ENCODE results near the gene WTIP. TPM values are rescaled to one million over a fixed set of nuclear protein-coding genes. Genes with fewer than 3 reads are reported as not detected.

Gene WTIP
- total RNA-seq = 10 to 100 TPM; 45.4 to 48.6 TPM
- 18.9 TPM for polyA plus RNA-seq (2013, experiment 1 of 2)
- 21.1 TPM for polyA plus RNA-seq (2013, experiment 2 of 2)
- long read RNA-seq, experiment 1, full-length matches to known transcripts = 12 of 31 reads
- long read RNA-seq, experiment 1, partial matches to known transcripts = 13 of 31 reads
- long read RNA-seq, experiment 1, other reads (novel, unspliced or antisense) = 6 of 31 reads
- long read RNA-seq, experiment 2, full-length matches to known transcripts = 106 of 127 reads
- long read RNA-seq, experiment 2, partial matches to known transcripts = 5 of 127 reads
- long read RNA-seq, experiment 2, other reads (novel, unspliced or antisense) = 16 of 127 reads
- long read RNA-seq, experiment 3, full-length matches to known transcripts = 2 of 8 reads
- long read RNA-seq, experiment 3, partial matches to known transcripts = 5 of 8 reads
- long read RNA-seq, experiment 3, other reads (novel, unspliced or antisense) = 1 of 8 reads
- long read RNA-seq, experiment 4 = 0 reads

DNA sequence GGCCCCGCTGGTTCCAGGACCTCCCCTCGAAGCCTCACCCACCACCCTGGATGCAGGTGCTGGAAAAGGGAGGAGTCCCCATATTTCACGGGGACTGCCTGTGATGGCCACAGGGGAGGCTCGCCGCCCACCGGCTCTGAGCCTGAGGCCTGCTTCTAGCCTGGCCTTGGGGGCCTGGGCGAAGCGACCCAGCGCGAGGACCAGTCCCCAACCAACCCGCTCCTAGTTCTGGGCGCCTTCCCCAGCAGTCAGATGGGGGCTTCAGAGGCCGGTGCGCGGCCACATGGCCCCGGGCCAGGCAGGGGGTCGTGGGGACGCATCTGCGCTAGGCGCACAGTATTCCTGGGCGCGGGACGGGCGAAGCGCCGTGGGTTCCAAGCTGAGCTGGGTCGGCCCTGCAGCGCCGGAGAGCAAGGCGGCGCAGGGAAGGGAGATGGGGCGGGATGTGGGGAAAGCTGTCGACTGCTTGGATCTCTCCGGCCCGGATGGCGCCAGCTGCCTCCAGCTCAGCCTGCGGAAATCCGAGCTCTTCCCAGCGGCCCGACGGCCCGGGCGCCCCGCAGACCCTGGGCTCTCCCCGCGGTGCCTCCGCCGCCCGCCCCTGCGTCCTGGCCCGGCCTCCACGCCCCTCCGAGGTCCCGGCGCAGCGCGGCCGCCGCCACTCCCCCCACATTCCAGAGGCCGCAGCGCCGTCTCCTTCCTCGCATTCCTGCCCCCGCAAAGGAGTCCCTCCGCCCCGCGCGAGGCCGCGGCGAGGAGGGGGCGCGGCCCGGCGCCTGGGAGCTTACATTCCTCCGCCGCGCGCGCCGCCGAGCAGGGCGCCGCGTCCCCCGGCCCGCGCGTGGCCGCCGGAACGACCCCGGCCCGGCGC is at the start of gene WTIP:
Gene WTIP, plus strand, starts transcription at position 788 of the 871 bp plus-strand sequence. CDS start 217 bp downstream, outside the sequence.
- peaks cover 7% of the 10 kb centered on the region for H3K9me3 Mint-ChIP-seq
- H3K36me3 Mint-ChIP-seq (ENCODE audit: low read depth) = peaks cover 19% of the 10 kb centered on the region
- no peaks in the 10 kb centered on the region for H3K27me3 ChIP-seq (ENCODE audit: control insufficient read depth, insufficient read depth, low read length, poor library complexity, severe bottlenecking)
- H3K27ac ChIP-seq (ENCODE audit: low read depth, low read length) = peak within 1 kb of the TSS; percentile 90
- H3K27me3 Mint-ChIP-seq (ENCODE audit: insufficient read depth) = peaks cover 7% of the 10 kb centered on the region
- peaks cover 5% of the 10 kb centered on the region for H3K4me1 ChIP-seq (ENCODE audit: control insufficient read depth, insufficient read depth, low read length)
- H3K9me3 ChIP-seq (ENCODE audit: control insufficient read depth, low read length) = peaks cover 3% of the 10 kb centered on the region
- peak within 1 kb of the TSS; percentile 87 for H3K9ac ChIP-seq (ENCODE audit: extremely low read depth, low read length, poor library complexity, severe bottlenecking)
- WGBS, 2 experiments (ENCODE audit: insufficient coverage in 1 of 2, insufficient read length in 1 of 2) = 3 to 7% methylated on average over 7 to 95 of the region's 95 CpGs
- H3K4me3 Mint-ChIP-seq = peak within 1 kb of the TSS; percentile 85
- H3K4me1 Mint-ChIP-seq = peaks cover 16% of the 10 kb centered on the region
- peak; percentile 94 for DNase-seq
- H3K4me3 ChIP-seq (ENCODE audit: low read length) = peak within 1 kb of the TSS; percentile 88
- TF ChIP-seq, protein P1, sequence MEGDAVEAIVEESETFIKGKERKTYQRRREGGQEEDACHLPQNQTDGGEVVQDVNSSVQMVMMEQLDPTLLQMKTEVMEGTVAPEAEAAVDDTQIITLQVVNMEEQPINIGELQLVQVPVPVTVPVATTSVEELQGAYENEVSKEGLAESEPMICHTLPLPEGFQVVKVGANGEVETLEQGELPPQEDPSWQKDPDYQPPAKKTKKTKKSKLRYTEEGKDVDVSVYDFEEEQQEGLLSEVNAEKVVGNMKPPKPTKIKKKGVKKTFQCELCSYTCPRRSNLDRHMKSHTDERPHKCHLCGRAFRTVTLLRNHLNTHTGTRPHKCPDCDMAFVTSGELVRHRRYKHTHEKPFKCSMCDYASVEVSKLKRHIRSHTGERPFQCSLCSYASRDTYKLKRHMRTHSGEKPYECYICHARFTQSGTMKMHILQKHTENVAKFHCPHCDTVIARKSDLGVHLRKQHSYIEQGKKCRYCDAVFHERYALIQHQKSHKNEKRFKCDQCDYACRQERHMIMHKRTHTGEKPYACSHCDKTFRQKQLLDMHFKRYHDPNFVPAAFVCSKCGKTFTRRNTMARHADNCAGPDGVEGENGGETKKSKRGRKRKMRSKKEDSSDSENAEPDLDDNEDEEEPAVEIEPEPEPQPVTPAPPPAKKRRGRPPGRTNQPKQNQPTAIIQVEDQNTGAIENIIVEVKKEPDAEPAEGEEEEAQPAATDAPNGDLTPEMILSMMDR (conservative IDR thresholded peaks at IDR 0.05) = peak; percentile 14
- peaks cover 4% of the 10 kb centered on the region for H3K36me3 ChIP-seq (ENCODE audit: control insufficient read depth, insufficient read depth, low read length)
- peak within 1 kb of the TSS; percentile 89 for H3K27ac Mint-ChIP-seq

DNA sequence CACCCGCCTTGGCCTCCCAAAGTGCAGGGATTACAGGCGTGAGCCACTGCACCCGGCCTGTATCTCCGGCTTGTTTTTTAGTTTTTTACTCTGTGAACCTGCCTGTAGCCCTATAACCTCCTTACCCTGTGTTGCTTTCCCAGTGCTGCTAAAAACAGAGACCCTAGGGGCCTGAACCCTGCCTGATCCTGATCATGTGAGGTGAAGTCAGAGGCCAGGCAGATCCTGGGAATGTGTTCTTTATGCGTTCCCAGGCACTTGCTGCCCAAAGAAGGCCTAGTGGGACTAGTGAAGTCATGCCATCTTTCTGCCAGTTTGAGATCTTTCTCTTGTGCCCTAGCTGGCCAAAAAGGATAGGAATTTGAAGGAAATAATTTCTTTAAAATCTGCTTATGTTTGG is 48.8 kb upstream of the WTIP start:
- peak; percentile 45 for DNase-seq
- TF ChIP-seq, protein P1 (conservative IDR thresholded peaks at IDR 0.05) = no peak
- Mint-ChIP-seq H3K4me1 (peaks cover 8% of the 10 kb centered on the region), H3K4me3 (no peak overlapping the region), H3K27ac (peak overlapping the region; percentile 62), H3K27me3 (ENCODE audit: insufficient read depth) (no peaks in the 10 kb centered on the region), H3K36me3 (ENCODE audit: low read depth) (peaks cover 57% of the 10 kb centered on the region), H3K9me3 (no peaks in the 10 kb centered on the region)
- no peak overlapping the region for H3K4me3 ChIP-seq (ENCODE audit: low read length)
- H3K27ac ChIP-seq (ENCODE audit: low read depth, low read length) = no peak overlapping the region
- no peaks in the 10 kb centered on the region for H3K4me1 ChIP-seq (ENCODE audit: control insufficient read depth, insufficient read depth, low read length)
- no peaks in the 10 kb centered on the region for H3K27me3 ChIP-seq (ENCODE audit: control insufficient read depth, insufficient read depth, low read length, poor library complexity, severe bottlenecking)
- WGBS, 2 experiments (ENCODE audit: insufficient coverage in 1 of 2, insufficient read length in 1 of 2) = 97 to 100% methylated on average over 4 to 5 of the region's 5 CpGs
- no peak overlapping the region for H3K9ac ChIP-seq (ENCODE audit: extremely low read depth, low read length, poor library complexity, severe bottlenecking)
- H3K9me3 ChIP-seq (ENCODE audit: control insufficient read depth, low read length) = no peaks in the 10 kb centered on the region
- peaks cover 64% of the 10 kb centered on the region for H3K36me3 ChIP-seq (ENCODE audit: control insufficient read depth, insufficient read depth, low read length)

DNA sequence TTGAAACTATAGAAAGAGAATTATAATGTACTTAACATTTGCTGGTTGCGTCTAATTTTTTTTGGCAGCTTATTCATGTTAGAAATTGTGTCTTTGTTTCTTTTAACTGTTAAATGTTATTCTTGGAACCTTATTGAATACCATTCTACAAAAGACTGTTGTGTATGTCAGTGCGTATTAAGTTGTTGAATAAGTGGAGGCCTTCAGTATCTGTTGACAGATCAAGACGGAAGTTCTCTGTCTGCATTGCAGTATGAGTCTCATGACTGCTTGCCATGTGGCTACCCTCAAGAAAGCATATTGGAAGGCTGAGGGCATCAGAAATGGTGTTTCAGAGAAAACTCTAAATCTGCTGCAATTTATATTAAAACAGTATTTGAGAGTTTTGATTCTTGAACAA is 44.8 kb upstream of the WTIP start:
- 95 to 100% methylated on average over 3 of the region's 3 CpGs for WGBS, 2 experiments (ENCODE audit: insufficient coverage in 1 of 2, insufficient read length in 1 of 2)
- Histone ChIP-seq H3K4me1 (ENCODE audit: control insufficient read depth, insufficient read depth, low read length) (no peaks in the 10 kb centered on the region), H3K9me3 (ENCODE audit: control insufficient read depth, low read length) (no peaks in the 10 kb centered on the region), H3K27me3 (ENCODE audit: control insufficient read depth, insufficient read depth, low read length, poor library complexity, severe bottlenecking) (no peaks in the 10 kb centered on the region), H3K4me3 (ENCODE audit: low read length) (no peak overlapping the region), H3K27ac (ENCODE audit: low read depth, low read length) (no peak overlapping the region), H3K9ac (ENCODE audit: extremely low read depth, low read length, poor library complexity, severe bottlenecking) (no peak overlapping the region), H3K36me3 (ENCODE audit: control insufficient read depth, insufficient read depth, low read length) (peaks cover 92% of the 10 kb centered on the region)
- Mint-ChIP-seq H3K9me3 (no peaks in the 10 kb centered on the region), H3K4me1 (no peaks in the 10 kb centered on the region), H3K27ac (no peak overlapping the region), H3K27me3 (ENCODE audit: insufficient read depth) (no peaks in the 10 kb centered on the region), H3K36me3 (ENCODE audit: low read depth) (peaks cover 81% of the 10 kb centered on the region), H3K4me3 (no peak overlapping the region)
- no peak for DNase-seq
- TF ChIP-seq, protein P1 (conservative IDR thresholded peaks at IDR 0.05) = no peak
